HG03457 (cell line): ENCODE results near the gene TBATA.

Experiments used
- ATAC-seq: cut with Tn5 transposase; IDR thresholded peaks from one replicate; pipeline ENCODE4 v1.9.1; 2021; ENCODE audit warnings: moderate number of reproducible peaks; ENCODE audit not compliant: unreplicated experiment

The TBATA gene

GRCh38 chr10:70763567-70763966 is 21.6 kb downstream of the TBATA start:
- no peak for ATAC-seq

- ATAC-seq, result no peak
These were observed 22.6 kb downstream of the TBATA start for GRCh38 chr10:70762441-70763175.

- no peak for ATAC-seq
These were observed 23.3 kb downstream of the TBATA start for GRCh38 chr10:70761727-70762350.

- no peak for ATAC-seq
These were observed 24.1 kb downstream of the TBATA start for GRCh38 chr10:70761031-70761601.

DNA sequence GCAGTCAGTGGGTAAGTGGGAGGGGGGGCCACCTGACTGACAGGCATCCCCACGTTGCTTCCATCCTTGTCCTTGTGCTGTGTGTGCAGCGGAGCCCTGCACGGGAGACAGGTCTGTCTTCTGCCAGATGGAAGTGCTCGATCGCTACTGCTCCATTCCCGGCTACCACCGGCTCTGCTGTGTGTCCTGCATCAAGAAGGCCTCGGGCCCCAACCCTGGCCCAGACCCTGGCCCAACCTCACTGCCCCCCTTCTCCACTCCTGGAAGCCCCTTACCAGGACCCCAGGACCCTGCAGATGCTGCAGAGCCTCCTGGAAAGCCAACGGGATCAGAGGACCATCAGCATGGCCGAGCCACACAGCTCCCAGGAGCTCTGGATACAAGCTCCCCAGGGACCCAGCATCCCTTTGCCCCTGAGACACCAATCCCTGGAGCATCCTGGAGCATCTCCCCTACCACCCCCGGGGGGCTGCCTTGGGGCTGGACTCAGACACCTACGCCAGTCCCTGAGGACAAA is 24.8 kb downstream of the TBATA start:
- no peak for ATAC-seq

DNA sequence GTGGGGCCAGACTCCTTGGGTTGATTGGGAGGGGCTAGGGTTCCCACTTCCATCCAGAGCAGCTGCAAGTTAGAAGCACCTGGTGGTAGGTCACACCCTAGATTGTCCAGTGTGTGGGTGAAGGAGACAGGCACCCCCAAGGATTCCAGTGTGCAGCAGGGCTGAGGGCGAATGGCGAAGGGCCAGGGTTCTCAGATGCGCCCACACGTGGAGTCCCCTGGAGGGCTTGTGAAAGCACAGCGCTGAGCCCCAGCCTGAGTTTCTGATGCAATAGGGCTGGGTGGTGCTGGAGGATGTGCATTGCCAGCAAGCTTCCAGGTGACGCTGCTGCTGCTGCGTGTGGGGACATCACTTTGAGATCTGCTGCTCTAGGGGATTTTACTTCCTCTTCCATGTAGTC is 25.4 kb downstream of the TBATA start:
- no peak for ATAC-seq

DNA sequence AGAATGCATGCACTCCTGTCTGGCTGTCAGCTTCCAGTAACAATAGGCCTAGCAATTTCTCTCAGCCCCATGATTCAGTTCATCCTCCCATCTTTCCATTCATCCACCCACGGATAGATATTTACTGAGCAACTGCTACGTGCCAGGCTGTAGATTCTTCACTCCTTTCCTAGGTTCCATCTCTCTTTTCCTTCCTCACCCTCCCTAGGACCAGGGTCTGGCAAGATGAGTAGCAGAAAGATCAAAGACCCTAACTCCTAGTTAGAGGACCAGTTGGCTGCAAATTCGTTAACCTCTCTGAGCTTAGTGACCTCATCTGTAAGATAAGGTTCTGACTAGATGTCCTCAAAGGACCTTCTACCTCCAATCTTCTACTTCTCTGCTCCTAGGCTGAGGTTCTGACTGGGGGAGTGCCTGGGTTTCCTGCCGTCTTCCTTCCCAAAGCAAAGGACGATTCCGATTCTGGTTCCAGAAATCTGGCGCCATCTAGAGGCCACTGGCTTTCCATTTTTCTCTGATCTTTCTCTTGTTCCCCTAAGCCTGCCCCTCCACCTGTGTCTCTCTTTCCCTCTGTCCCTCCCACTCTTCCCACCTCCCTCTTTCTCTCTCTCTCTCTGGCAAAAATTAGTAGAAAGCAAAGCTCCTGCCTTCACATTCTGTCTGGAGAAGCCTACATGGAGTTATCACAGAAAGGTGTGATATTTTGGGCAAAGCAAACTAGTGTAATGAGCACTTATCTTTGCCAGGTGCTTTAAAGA is 26.2 kb downstream of the TBATA start:
- ATAC-seq, result no peak

GRCh38 chr10:70757856-70758255 is 27.3 kb downstream of the TBATA start:
- ATAC-seq, result no peak

DNA sequence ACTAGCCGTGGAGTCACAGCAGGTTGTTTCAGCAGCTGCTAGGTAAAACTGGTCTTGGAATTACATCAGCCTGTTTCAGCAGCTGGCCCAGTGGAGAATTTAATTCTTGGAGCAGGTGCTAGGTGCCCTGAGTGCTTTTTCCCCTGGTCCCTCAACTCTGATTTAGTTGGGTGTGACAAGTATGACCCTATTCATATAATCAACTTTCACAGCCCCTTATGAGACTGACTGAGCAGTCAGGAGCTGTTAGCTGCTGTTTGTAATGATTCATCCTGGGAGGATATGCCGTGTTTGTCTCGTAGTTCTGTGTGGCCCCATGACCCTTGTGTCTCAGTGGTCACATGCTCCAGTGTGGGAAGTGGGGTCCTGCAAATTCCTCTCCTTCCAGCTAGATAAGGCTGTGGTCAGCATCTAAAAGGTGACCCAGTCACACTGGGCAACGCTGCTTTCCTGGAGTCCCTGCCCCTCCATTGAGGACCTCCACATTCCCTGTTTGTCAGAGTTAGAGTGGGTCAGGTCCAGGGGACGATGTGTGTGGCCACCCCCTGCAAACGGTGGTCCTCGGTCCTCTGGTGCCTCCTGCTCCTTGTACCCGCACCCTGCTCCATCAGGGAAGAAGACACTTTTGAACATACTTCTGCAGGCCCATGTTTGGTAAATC is 28.3 kb downstream of the TBATA start:
- ATAC-seq, result no peak

DNA sequence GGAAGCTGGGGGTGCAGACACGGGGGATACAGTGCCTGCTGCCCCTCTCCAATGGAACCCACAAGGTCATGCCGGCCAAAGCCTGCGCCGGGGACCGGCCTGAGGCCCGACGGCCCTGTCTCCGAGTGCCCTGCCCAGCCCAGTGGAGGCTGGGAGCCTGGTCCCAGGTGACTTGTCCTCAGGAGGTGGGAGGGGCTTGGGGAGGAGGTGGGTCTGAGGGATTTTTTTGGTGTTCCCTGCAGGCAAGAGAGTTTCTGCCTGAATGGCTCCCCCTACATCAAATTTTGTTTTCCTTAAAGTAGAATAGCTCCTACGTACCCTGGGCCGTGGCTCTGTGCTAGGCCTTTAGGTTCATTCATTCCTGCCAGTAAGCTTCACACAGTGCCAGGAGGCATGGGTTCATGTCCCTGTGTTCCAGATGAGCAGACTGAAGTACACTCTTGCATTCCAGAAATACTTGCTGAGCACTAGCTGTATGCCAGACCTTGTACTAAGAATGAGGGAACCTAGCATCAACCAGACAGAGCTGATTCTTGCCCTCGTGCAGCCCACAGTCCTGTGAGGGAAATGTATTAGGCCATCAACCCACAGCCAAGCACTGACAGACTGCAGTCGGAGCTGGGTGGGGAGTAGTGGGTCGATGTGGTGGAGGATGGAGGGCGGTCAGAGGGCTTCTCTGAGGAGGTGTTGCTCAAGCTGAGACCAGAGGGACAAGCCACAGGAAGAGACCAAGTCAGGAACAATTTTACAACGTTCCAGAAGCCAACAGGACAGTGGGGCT is 31.1 kb downstream of the TBATA start:
- no peak for ATAC-seq

DNA sequence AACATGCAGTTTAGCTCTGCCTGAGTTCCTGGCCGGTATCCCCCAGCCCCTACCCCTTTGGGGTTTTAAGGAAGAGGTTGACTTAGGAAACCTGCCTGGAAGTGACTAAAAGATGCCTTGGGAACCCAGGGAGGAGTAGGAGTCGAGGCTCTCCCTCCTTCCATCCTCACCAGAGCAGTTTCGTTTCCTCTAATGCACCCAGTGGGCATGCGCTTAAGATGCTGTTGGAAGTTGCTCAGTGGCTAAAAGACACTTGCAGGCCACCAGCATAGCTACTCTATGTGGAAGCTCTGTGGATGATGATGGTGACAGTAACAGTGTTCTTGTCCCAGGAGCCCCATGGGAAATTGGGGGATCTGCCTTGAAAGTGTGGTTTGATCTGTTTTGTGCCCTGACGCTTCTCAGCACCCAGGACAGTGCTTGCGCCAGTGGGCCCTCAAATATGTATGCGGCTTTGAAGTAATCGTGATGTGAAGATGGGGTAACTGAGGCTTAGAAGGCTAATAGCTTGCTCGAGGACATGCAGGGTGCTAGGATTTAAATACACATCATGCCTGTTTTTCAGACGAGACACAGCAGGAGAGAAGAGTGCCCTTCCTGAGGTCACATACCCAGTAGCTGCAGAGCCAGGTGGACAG is 32.0 kb downstream of the TBATA start:
- no peak for ATAC-seq

DNA sequence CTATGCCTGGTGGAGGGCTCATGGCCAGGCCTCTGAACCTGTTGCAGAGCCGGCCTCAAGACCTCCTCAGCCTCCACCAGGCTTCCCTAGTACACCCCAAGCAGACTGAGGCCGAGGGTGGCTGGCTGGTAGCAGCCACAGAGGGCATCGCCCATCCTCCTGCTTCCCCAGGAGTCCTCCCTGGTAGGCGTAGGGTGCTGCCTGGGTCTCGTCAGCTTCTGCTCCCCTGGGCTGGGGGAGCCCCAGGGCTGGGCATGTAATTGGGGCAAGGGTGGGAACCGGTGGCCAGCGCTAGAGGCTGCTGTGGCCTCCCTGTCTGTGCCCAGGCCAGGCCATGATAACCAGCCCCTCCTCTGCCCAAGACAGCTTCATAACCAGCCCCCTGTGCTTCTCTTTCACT is 32.6 kb downstream of the TBATA start:
- no peak for ATAC-seq

DNA sequence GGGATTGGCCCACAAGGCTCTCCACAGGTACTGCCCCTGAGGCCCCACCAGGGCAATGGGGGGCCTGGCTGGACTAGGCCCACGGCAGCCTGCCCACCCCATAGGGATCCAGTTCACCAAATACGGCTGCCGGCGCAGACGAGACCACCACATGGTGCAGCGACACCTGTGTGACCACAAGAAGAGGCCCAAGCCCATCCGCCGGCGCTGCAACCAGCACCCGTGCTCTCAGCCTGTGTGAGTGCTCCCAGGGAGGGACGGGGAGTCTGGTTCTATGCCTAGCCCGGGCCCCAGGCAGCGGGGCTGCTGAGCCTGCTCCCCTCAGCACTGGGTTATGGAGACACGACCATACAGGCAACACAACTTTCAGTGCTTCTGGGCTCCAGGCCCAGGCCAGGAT is 33.2 kb downstream of the TBATA start:
- ATAC-seq, result no peak

- no peak for ATAC-seq
These were observed 33.8 kb downstream of the TBATA start for GRCh38 chr10:70751356-70751755.

GRCh38 chr10:70750156-70750703 is 34.9 kb downstream of the TBATA start:
- no peak for ATAC-seq

DNA sequence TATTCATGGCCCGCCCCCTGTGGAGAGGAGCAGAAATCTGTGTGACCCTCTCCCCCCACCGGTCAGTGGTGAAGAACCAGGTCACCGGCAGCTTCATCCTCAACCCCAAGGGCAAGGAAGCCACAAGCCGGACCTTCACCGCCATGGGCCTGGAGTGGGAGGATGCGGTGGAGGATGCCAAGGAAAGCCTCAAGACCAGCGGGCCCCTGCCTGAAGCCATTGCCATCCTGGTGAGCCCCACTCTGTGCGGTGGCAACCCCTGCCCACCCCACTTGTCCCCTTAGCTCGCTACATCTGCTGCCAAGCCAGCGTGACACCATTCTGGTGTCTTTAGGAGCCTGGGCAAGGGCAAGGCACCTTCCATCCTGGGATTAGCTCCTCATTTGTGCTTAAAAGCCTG is 35.4 kb downstream of the TBATA start:
- no peak for ATAC-seq

GRCh38 chr10:70748801-70749573 is 36.2 kb downstream of the TBATA start:
- ATAC-seq, result no peak

DNA sequence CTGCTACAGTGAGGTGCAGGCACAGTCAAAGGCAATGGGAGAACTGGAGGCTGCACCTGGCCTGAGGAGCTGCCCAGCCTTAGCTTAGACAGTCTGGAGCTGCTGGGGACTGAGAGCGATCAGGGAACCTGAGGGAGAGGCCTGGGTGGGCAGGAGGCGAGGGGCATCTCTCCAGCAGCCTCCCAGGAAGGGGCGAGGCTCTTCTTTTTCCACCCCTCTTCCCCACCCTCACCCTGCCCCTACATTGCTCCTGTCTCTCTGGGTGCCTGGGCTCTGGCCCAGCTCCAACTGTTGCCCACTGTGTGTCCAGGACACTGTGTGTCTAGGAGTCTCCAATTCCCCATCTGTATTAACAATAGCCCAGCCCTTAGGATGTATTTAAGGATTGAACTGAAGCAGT is 36.9 kb downstream of the TBATA start:
- no peak for ATAC-seq
